Tibial nerve (tissue), 4 donors: ENCODE measurements around the gene HNRNPA1. TPM values are rescaled to one million over a fixed set of nuclear protein-coding genes. Genes with fewer than 3 reads are reported as not detected.

Experiments
- DNase-seq, 2 donors: peaks; one replicate each; pipeline ENCODE4 v3.0.0-alpha.2; 2019; ENCODE audit warnings: low spot score in 2 of 2
- H3K27ac ChIP-seq, 4 donors: fragments of 200-600 bp; sonication (generic) in 3 of 4; one replicate each; pipeline ENCODE4 v1.5.1; 2017 to 2019; ENCODE audit warnings: mild to moderate bottlenecking in 1 of 4
- H3K27me3 ChIP-seq, 2 donors: fragments of 200-600 bp; sonication (generic) in 1 of 2; one replicate each; pipeline versions ENCODE4 v1.5.1 to v1.6.0; 2017 to 2019
- H3K36me3 ChIP-seq, 3 donors: fragments of 200-600 bp; sonication (generic); one replicate each; pipeline ENCODE4 v1.5.1; 2018 to 2019
- H3K4me1 ChIP-seq, 4 donors: fragments of 200-600 bp; sonication (generic) in 3 of 4; one replicate each; pipeline ENCODE4 v1.5.1; 2017 to 2019
- H3K4me3 ChIP-seq, 4 donors: fragments of 200-600 bp; sonication (generic) in 3 of 4; one replicate each; pipeline ENCODE4 v1.5.1; 2017 to 2019; ENCODE audit warnings: mild to moderate bottlenecking in 1 of 4, moderate library complexity in 1 of 4
- H3K9me3 ChIP-seq, 4 donors: fragments of 200-600 bp; sonication (generic) in 3 of 4; one replicate each; pipeline ENCODE4 v1.5.1; 2017 to 2019
- EP300 ChIP-seq, 2 donors: sonication (generic); formaldehyde crosslinking; IDR thresholded peaks; one replicate each; pipeline ENCODE4 v1.6.1; 2017; ENCODE audit warnings: antibody characterized with exemption in 2 of 2, mild to moderate bottlenecking in 1 of 2
- POLR2A ChIP-seq, 2 donors: fragments of 450-650 bp; IDR thresholded peaks; one replicate each; pipeline ENCODE4 v1.6.1; 2017; ENCODE audit warnings: antibody characterized with exemption in 2 of 2, mild to moderate bottlenecking in 2 of 2, moderate library complexity in 2 of 2
- WGBS, 2 donors: methylation state at CpG; one replicate each; pipeline ENCODE4 v1.1.5; 2018; 5-methylcytosine and 5-hydroxymethylcytosine counted together
- small RNA-seq: library from RNA; depleted of rRNA; stranded (forward); fragments of <200 nt; gene quantifications from one replicate; pipeline ENCODE3, GENCODE V24; 2016
- total RNA-seq, 4 donors: library from RNA; depleted of rRNA; stranded (reverse); fragments of >200 nt; gene quantifications; one replicate each; pipeline ENCODE4 v1.1.0, GENCODE V29; 2016
- TF ChIP-seq, protein P1 (sequence below), 5 experiments: fragments of 200-600 bp in 3 of 5; fragments of 450-650 bp in 2 of 5; sonication (generic) in 3 of 5; IDR thresholded peaks; one replicate each; pipeline ENCODE4 v1.5.1; 2016 to 2019; ENCODE audit warnings: antibody characterized with exemption in 5 of 5, mild to moderate bottlenecking in 3 of 5, moderate library complexity in 2 of 5

Gene HNRNPA1
- total RNA-seq, 4 donors from 2014 or later = 450 to 769 (median 570) TPM

DNA sequence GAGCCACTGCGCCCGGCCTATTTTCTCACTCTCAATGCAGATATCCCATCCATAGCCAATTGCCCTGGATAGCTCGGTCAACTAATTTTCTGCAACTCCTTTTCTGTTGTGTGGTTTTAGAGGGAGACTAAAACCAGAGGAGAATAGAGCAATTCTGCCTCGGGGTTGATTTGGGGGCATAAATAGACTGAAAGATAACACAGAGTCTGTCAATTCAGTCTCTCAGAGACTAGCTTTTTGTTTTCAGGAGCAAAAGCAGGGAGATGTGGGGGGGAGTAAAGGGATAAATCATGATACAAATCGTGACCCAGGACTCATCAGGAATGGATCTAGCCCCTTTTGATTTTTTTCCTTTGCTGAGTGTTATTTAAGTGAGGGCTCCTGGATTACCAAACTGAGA lies 50.9 kb downstream of the HNRNPA1 start:
- no peak overlapping the region for H3K4me3 ChIP-seq
- WGBS, 2 donors = 48 to 53% methylated on average over 5 of the region's 5 CpGs
- no peaks in the 10 kb centered on the region for H3K27me3 ChIP-seq
- TF ChIP-seq POLR2A (IDR thresholded peaks at IDR 0.05) (no peak), EP300 (IDR thresholded peaks at IDR 0.05) (no peak)
- TF ChIP-seq, protein P1, sequence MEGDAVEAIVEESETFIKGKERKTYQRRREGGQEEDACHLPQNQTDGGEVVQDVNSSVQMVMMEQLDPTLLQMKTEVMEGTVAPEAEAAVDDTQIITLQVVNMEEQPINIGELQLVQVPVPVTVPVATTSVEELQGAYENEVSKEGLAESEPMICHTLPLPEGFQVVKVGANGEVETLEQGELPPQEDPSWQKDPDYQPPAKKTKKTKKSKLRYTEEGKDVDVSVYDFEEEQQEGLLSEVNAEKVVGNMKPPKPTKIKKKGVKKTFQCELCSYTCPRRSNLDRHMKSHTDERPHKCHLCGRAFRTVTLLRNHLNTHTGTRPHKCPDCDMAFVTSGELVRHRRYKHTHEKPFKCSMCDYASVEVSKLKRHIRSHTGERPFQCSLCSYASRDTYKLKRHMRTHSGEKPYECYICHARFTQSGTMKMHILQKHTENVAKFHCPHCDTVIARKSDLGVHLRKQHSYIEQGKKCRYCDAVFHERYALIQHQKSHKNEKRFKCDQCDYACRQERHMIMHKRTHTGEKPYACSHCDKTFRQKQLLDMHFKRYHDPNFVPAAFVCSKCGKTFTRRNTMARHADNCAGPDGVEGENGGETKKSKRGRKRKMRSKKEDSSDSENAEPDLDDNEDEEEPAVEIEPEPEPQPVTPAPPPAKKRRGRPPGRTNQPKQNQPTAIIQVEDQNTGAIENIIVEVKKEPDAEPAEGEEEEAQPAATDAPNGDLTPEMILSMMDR (IDR thresholded peaks at IDR 0.05) = no peak
- H3K27ac ChIP-seq = no peak overlapping the region
- DNase-seq = no peak
- H3K9me3 ChIP-seq = no peaks in the 10 kb centered on the region
- peaks cover 0 to 91% (median 30%) of the 10 kb centered on the region in 4 donors for H3K4me1 ChIP-seq
- H3K36me3 ChIP-seq = no peaks in the 10 kb centered on the region

DNA sequence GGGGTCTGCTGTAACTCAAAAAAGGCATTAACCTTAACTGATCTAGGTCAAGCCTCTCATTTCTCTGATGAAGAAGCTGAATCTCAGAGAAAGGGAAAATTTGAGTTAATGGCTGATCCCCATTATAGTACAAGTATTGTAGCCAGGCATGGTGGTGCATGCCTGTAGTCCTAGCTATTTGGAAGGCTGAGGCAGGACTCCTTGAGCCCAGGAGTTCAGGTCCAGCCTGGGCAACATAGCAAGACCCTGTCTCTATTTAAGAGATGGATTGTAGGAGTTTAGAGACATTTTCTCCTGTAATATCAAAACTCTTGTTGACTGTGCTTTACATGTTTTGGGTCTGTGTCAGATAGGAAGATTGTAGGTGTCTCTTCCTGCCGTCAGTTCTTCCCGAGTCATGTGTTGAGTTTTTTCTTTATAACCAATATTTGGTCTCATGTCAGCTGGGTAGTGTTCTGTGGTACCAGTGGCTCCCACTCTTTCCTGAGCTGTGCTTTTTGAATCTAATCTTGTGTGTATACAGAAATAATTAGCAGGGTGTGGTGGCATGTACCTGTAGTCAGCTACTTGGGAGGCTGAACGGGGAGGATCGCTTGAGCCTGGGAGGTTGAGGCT lies 53.0 kb downstream of the HNRNPA1 start:
- 93 to 97% methylated on average over 4 of the region's 4 CpGs for WGBS, 2 donors
- H3K36me3 ChIP-seq = no peaks in the 10 kb centered on the region
- H3K27me3 ChIP-seq = no peaks in the 10 kb centered on the region
- no peak overlapping the region for H3K27ac ChIP-seq
- H3K4me1 ChIP-seq = peaks cover 4 to 91% (median 37%) of the 10 kb centered on the region in 4 donors
- no peak overlapping the region for H3K4me3 ChIP-seq
- no peaks in the 10 kb centered on the region for H3K9me3 ChIP-seq
- TF ChIP-seq, protein P1 (IDR thresholded peaks at IDR 0.05) = no peak
- TF ChIP-seq EP300 (IDR thresholded peaks at IDR 0.05) (no peak), POLR2A (IDR thresholded peaks at IDR 0.05) (no peak)
- DNase-seq = no peak

Small RNA genes within 50 kb of the gene (small RNA-seq; reads per million reads assigned to genes)
- gene RN7SL390P = not detected
- gene RNU6-950P = not detected

Other genes with a start within 250 kb of the HNRNPA1 start
- gene HOXC5, start 247.7 kb upstream of the HNRNPA1 start, total RNA-seq = 1 to 10 TPM; 1.4 to 2.7 (median 1.7) TPM
- 1 to 10 TPM; 2.7 to 8.1 (median 4.1) TPM for gene HOXC4, start 226.9 kb upstream of the HNRNPA1 start, total RNA-seq
- 10 to 100 TPM; 31.5 to 55.5 (median 36.3) TPM for gene SMUG1, start 91.7 kb upstream of the HNRNPA1 start, total RNA-seq
- gene CBX5, start 604 bp upstream of the HNRNPA1 start, total RNA-seq = 10 to 100 TPM; 32.1 to 50.0 (median 42.4) TPM
- not detected for gene NFE2, start 20.3 kb downstream of the HNRNPA1 start, total RNA-seq
- gene COPZ1, start 44.4 kb downstream of the HNRNPA1 start, total RNA-seq = 10 to 100 TPM; 38.0 to 52.0 (median 43.6) TPM
- under 1 TPM in 1 of 4 donors, not detected in 3; 0.42 TPM for gene GPR84, start 83.8 kb downstream of the HNRNPA1 start, total RNA-seq
- gene ZNF385A, start 104.0 kb downstream of the HNRNPA1 start, total RNA-seq = 10 to 100 TPM in 3 of 4 donors, 1 to 10 TPM in 1; 9.0 to 19.8 (median 13.5) TPM
- gene ITGA5, start 138.5 kb downstream of the HNRNPA1 start, total RNA-seq = 100 to 1,000 TPM in 3 of 4 donors, 10 to 100 TPM in 1; 73.6 to 145 (median 123) TPM
- 1 to 10 TPM in 1 of 4 donors, under 1 TPM in 1, not detected in 2; 0.63 to 1.5 TPM for gene GTSF1, start 192.9 kb downstream of the HNRNPA1 start, total RNA-seq
- gene NCKAP1L, start 217.0 kb downstream of the HNRNPA1 start, total RNA-seq = 10 to 100 TPM; 12.4 to 37.5 (median 16.3) TPM